ENCODE data around the gene PEAK1. TPM values are rescaled to one million over a fixed set of nuclear protein-coding genes. Genes with fewer than 3 reads are reported as not detected.

The PEAK1 gene
- total and polyA plus RNA-seq, 9 of the 15 experiments (the other 6 are each of a cell fraction or from before 2014, with no cell fraction given) = 0.99 to 22.4 (median 10.8) TPM

- no peak overlapping the region; the same call in 1 of the 2 replicates for H3K4me2 ChIP-seq (ENCODE audit: insufficient read depth, low read length)
- H2AFZ ChIP-seq (ENCODE audit: low read depth, low read length) = no peak overlapping the region
- TF ChIP-seq ZNF316 (IDR thresholded peaks at IDR 0.05) = peak; percentile 92
- TF ChIP-seq TRIM28 (IDR thresholded peaks at IDR 0.05) = no peak
- peak; percentile 82 for TF ChIP-seq MAFG (tag; conservative IDR thresholded peaks at IDR 0.05)
- no peak for TF ChIP-seq CBX8 (IDR thresholded peaks at IDR 0.05; ENCODE audit: borderline replicate concordance, extremely low read depth, low read depth, low read length, poor library complexity, severe bottlenecking)
- TF ChIP-seq SAFB2 (IDR thresholded peaks at IDR 0.05; ENCODE audit: borderline replicate concordance, low read depth, low read length, severe bottlenecking) = no peak
- peak; percentile 44; the same call in 1 of the 2 replicates for TF ChIP-seq FOSL1 (tag; conservative IDR thresholded peaks at IDR 0.05)
- 0 out of 2 replicates have a peak, but pooled peaks have one; percentile 8 for TF ChIP-seq ARID1B (IDR thresholded peaks at IDR 0.05)
- TF ChIP-seq ZNF584 (CRISPR knock-in tag; IDR thresholded peaks at IDR 0.05; ENCODE audit: low read depth) = no peak
- no peak for TF ChIP-seq ZNF79 (CRISPR knock-in tag; IDR thresholded peaks at IDR 0.05; ENCODE audit: low read depth)
- TF ChIP-seq PRDM10 (IDR thresholded peaks at IDR 0.05; ENCODE audit: partially characterized antibody) = no peak
- peak; percentile 34; the same call in 1 of the 2 replicates for TF ChIP-seq MYBL2 (IDR thresholded peaks at IDR 0.05; ENCODE audit: low read depth)
- TF ChIP-seq MYBL2 (CRISPR knock-in tag; IDR thresholded peaks at IDR 0.05; ENCODE audit: borderline replicate concordance) = no peak
- TF ChIP-seq GABPA (tag; conservative IDR thresholded peaks at IDR 0.05; ENCODE audit: low read depth) = peak; percentile 62
- peak; percentile 47; the same call in 1 of the 2 replicates for TF ChIP-seq FOXM1 (IDR thresholded peaks at IDR 0.05; ENCODE audit: low read depth)
- no peak for TF ChIP-seq FOXM1 (CRISPR knock-in tag; IDR thresholded peaks at IDR 0.05; ENCODE audit: low read depth)
- peak; percentile 78; the same call in 1 of the 2 replicates for TF ChIP-seq MAFF (IDR thresholded peaks at IDR 0.05; ENCODE audit: low read length)
- peak; percentile 75 for TF ChIP-seq MAFK (IDR thresholded peaks at IDR 0.05; ENCODE audit: low read length)
- no peak for TF ChIP-seq ATF1 (CRISPR knock-in tag; IDR thresholded peaks at IDR 0.05)
- TF ChIP-seq ATF1 (tag; IDR thresholded peaks at IDR 0.05) = no peak
- TF ChIP-seq ETV1 (tag; conservative IDR thresholded peaks at IDR 0.05; ENCODE audit: low read depth) = peak; percentile 22; the same call in 1 of the 2 replicates
Measured at GRCh38 chr15:77187751-77188464, 232.0 kb downstream of the PEAK1 start.

More at GRCh38 chr15:77187751-77188464, 232.0 kb downstream of the PEAK1 start:
- ChIA-PET CTCF (ENCODE audit: low intra/inter-chr PET ratio) (interaction anchor here (3.6 kb wide), 2 partner anchors 309 to 356 kb away, joined by 22 to 36 read pairs; no protein-coding TSS in a partner anchor), POLR2A (interaction anchor here (0.5 to 0.8 kb wide), 2 partner anchors 204 to 311 kb away, joined by 3 read pairs; no protein-coding TSS in a partner anchor)
- Histone ChIP-seq H3K36me3 (ENCODE audit: control insufficient read depth, insufficient read depth, low read length) (no peaks in the 10 kb centered on the region), H3K9me1 (ENCODE audit: control insufficient read depth, insufficient read depth, low read length) (no peaks in the 10 kb centered on the region), H3K79me2 (ENCODE audit: control insufficient read depth, insufficient read depth, low read length) (no peaks in the 10 kb centered on the region), H3K9ac (ENCODE audit: insufficient read depth in 1 of 2, low read depth in 2 of 2, low read length in 2 of 2) (no peak overlapping the region), H3K27me3 (ENCODE audit: control insufficient read depth in 2 of 2, insufficient read depth in 2 of 2, low read length in 2 of 2) (no peaks in the 10 kb centered on the region), H3K9me3 (replicated peaks; ENCODE audit: control insufficient read depth, insufficient read depth, low read depth, low read length) (no peaks in the 10 kb centered on the region), H4K20me1 (replicated peaks; ENCODE audit: control insufficient read depth, insufficient read depth, low read length) (no peaks in the 10 kb centered on the region), H3K4me1 (replicated peaks in 1 of 2; ENCODE audit: control insufficient read depth in 2 of 2, insufficient read depth in 2 of 2, low read length in 2 of 2) (peaks cover 0 to 25% of the 10 kb centered on the region in 2 experiments; a peak in 3 of 5 replicates), H3K27ac (ENCODE audit: extremely low read depth, low read depth, low read length) (no peak overlapping the region), H3K4me3 (no peak overlapping the region)
- DNase-seq (ENCODE audit: extremely low read depth in 1 of 4, low spot score in 3 of 4) (peak in 1 of 4 experiments; percentile 20), ATAC-seq (no peak), FAIRE-seq (peak; percentile 26)
- intact Hi-C loops (cut with micrococcal nuclease) (loop anchor here (2.0 to 10.0 kb wide), 3 partner anchors 69 to 355 kb away; no protein-coding TSS in a partner anchor), in situ Hi-C loops (cut with MboI) (no loop called here)
- 31% methylated on average over 4 of the region's 4 CpGs for WGBS (ENCODE audit: insufficient coverage, low coverage, missing lambda C conversion rate)
- BruUV-seq (replicated peaks) = no TSS peak

Measured in K562 (cell line).